Gastroesophageal sphincter (tissue), 3 donors: Measurements from ENCODE around the gene CATSPER2.
"Not testable (repeated sequence)": the region's sequence is repeated elsewhere in the genome, so short reads cannot be mapped to it uniquely, and the experiment has no call there.

Experiments
- EP300 ChIP-seq: sonication (generic); formaldehyde crosslinking; IDR thresholded peaks from one replicate; pipeline ENCODE4 v1.6.1; 2017; ENCODE audit warnings: antibody characterized with exemption, mild to moderate bottlenecking
- POLR2A ChIP-seq, 2 donors: fragments of 450-650 bp; IDR thresholded peaks; one replicate each; pipeline ENCODE4 v1.6.1; 2017; ENCODE audit warnings: antibody characterized with exemption in 2 of 2, mild to moderate bottlenecking in 2 of 2, moderate library complexity in 1 of 2
- POLR2AphosphoS5 ChIP-seq: sonication (generic); formaldehyde crosslinking; IDR thresholded peaks from one replicate; pipeline ENCODE4 v1.6.1; 2017; ENCODE audit warnings: antibody characterized with exemption
- TF ChIP-seq, protein P1 (sequence below), 4 experiments: fragments of 200-600 bp in 2 of 4; fragments of 450-650 bp in 2 of 4; sonication (generic) in 1 of 4; IDR thresholded peaks; one replicate each; pipeline ENCODE4 v1.5.1; 2017 to 2019; ENCODE audit warnings: antibody characterized with exemption in 4 of 4, mild to moderate bottlenecking in 2 of 4, moderate library complexity in 2 of 4

DNA sequence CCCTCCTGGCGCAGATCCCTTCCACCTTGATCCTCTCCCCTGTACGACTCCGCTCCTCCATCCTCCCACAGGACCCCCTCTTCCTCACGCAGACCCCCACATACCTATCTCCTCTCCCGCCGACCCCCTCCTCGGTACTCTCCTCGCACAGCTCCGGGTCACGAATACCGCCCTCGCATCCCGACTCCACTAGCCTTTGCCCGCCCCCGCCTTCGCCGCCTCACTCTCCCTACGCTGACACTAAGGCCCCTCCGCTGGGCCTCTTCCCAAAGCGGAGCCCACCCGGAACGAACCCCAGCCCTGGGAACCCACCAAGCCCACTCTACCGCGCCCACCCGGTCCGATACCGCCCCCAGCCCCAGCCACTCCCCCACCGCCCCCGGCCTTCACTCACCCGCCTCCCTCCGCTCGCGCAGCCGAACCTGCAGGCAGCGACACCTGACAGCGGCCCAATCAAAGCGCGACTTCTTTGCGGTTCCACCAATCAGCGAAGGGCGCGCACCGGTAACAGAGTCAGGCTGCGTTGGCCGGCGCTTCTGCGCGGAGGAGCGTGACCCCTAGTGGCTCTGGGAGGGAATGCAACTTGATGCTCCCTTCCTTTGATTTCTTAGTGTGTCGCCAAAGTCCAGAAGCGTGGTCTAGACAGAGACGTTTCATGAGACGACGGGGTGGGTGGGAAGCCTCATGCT is 58.7 kb downstream of the CATSPER2 start, which contains the start of gene PPIP5K1:
- not testable (repeated sequence) for TF ChIP-seq POLR2AphosphoS5; POLR2A (IDR thresholded peaks at IDR 0.05); EP300
- TF ChIP-seq, protein P1, sequence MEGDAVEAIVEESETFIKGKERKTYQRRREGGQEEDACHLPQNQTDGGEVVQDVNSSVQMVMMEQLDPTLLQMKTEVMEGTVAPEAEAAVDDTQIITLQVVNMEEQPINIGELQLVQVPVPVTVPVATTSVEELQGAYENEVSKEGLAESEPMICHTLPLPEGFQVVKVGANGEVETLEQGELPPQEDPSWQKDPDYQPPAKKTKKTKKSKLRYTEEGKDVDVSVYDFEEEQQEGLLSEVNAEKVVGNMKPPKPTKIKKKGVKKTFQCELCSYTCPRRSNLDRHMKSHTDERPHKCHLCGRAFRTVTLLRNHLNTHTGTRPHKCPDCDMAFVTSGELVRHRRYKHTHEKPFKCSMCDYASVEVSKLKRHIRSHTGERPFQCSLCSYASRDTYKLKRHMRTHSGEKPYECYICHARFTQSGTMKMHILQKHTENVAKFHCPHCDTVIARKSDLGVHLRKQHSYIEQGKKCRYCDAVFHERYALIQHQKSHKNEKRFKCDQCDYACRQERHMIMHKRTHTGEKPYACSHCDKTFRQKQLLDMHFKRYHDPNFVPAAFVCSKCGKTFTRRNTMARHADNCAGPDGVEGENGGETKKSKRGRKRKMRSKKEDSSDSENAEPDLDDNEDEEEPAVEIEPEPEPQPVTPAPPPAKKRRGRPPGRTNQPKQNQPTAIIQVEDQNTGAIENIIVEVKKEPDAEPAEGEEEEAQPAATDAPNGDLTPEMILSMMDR (IDR thresholded peaks at IDR 0.05): not testable (repeated sequence)
